Measurements from ENCODE around the gene AQP3. TPM values are rescaled to one million over a fixed set of nuclear protein-coding genes. Genes with fewer than 3 reads are reported as not detected.

The AQP3 gene
- total and polyA plus RNA-seq, 12 donors = 1.9 to 37.2 (median 10.1) TPM

DNA sequence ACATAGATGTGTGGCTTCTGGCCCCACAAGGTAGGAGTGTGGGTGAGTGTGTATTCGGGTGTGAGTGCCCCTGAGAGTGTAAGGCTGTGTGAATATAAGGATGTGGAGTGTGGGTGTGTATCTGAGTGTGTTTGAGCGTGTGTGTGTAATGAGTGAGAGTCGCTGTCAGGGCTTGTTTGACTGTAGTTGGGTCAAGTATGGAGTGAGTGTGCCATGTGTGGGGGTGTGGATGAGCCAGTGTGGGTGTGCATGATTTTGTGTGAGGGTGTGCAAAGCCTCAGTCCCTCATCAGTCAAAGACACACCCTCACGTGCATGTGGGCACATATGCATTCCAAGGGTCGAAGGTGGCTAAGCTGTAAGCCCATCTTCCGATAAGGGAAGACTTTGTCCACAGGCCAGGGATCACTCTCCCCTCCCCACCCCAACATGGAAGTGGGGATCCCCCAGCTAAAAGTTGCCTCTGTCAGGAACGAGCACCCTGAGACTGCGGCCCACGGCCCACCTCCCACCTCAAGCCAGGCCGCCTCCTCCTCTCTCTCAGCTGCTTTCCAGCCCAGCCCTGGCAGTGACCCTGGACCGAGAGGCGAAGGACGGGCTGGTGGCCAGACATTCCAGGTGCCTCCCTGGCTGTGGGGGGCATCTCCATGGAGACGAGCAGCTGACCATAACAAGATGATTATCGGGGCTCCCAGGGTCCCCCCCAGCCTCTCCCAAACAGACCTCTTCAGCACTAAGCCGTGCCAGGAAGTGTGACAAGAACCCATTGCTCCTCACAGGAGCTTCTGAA, 12.9 kb downstream of the AQP3 start:
- 77 to 82% methylated on average over 16 of the region's 16 CpGs for WGBS, 2 donors
- Histone ChIP-seq H3K4me1 (peaks cover 1 to 44% (median 25%) of the 10 kb centered on the region in 9 donors), H3K36me3 (no peaks in the 10 kb centered on the region), H3K4me3 (no peak overlapping the region), H3K9me3 (no peaks in the 10 kb centered on the region), H3K27me3 (peaks cover 0 to 5% (median 0%) of the 10 kb centered on the region in 7 donors), H3K27ac (no peak overlapping the region)
- TF ChIP-seq, protein P1, sequence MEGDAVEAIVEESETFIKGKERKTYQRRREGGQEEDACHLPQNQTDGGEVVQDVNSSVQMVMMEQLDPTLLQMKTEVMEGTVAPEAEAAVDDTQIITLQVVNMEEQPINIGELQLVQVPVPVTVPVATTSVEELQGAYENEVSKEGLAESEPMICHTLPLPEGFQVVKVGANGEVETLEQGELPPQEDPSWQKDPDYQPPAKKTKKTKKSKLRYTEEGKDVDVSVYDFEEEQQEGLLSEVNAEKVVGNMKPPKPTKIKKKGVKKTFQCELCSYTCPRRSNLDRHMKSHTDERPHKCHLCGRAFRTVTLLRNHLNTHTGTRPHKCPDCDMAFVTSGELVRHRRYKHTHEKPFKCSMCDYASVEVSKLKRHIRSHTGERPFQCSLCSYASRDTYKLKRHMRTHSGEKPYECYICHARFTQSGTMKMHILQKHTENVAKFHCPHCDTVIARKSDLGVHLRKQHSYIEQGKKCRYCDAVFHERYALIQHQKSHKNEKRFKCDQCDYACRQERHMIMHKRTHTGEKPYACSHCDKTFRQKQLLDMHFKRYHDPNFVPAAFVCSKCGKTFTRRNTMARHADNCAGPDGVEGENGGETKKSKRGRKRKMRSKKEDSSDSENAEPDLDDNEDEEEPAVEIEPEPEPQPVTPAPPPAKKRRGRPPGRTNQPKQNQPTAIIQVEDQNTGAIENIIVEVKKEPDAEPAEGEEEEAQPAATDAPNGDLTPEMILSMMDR (IDR thresholded peaks at IDR 0.05) = no peak
- intact Hi-C loops (cut with DNase I) = no loop called here
- ATAC-seq (no peak), DNase-seq (no peak)

DNA sequence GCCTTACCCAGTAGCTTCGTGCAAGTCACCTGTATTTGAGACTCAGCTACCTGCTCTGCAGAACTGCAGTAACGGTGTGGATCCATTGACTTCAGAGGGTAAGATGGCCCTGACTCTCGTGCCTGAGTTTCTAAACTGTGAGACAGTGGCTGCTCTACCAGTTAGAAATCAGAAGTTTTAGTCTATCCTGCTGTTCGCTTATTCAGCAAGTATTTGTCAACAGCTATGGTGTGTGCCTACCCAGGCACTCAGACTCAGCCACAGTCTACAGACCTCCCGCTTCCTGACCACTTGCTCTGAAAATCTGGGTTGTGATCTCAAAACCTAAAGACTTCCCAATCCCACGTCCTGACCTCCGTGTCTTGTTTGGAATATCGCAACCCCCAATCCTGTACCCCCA, 13.5 kb downstream of the AQP3 start:
- TF ChIP-seq, protein P1 (IDR thresholded peaks at IDR 0.05) = no peak
- ATAC-seq (no peak), DNase-seq (no peak)
- no peak overlapping the region for H3K4me3 ChIP-seq
- no peaks in the 10 kb centered on the region for H3K9me3 ChIP-seq
- intact Hi-C loops (cut with DNase I) = no loop called here
- no peak overlapping the region for H3K27ac ChIP-seq
- 91 to 94% methylated on average over 8 of the region's 8 CpGs for WGBS, 2 donors
- H3K36me3 ChIP-seq = no peaks in the 10 kb centered on the region
- H3K27me3 ChIP-seq = peaks cover 0 to 5% (median 0%) of the 10 kb centered on the region in 7 donors
- H3K4me1 ChIP-seq = peaks cover 0 to 38% (median 22%) of the 10 kb centered on the region in 9 donors

DNA sequence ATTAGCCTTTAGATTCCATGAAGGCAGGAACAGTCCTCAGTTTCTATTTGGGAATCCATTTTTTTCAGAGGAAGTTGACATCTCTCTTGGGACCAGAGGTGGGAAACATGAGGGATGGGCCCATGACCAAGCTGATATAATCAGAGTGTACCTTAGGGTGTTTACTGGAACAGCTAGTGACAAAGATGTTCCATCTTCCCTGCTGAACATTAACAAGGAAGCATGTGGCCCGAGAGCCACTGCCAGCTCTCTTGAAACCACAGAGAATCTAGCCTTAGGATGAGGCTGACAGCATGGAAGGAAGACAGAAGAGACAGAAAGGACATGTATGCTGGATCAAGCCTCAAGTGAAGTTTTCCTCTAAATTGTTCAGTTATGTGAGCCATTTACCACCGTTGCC, 16.0 kb downstream of the AQP3 start:
- 86% methylated on average over 2 of the region's 2 CpGs for WGBS, 2 donors
- H3K36me3 ChIP-seq = no peaks in the 10 kb centered on the region
- H3K27ac ChIP-seq = no peak overlapping the region
- ATAC-seq (no peak), DNase-seq (no peak)
- H3K4me3 ChIP-seq = no peak overlapping the region
- TF ChIP-seq, protein P1 (IDR thresholded peaks at IDR 0.05) = no peak
- peaks cover 0 to 3% (median 0%) of the 10 kb centered on the region in 7 donors for H3K27me3 ChIP-seq
- H3K4me1 ChIP-seq = peaks cover 0 to 19% (median 7%) of the 10 kb centered on the region in 9 donors
- intact Hi-C loops (cut with DNase I) = no loop called here
- no peaks in the 10 kb centered on the region for H3K9me3 ChIP-seq

DNA sequence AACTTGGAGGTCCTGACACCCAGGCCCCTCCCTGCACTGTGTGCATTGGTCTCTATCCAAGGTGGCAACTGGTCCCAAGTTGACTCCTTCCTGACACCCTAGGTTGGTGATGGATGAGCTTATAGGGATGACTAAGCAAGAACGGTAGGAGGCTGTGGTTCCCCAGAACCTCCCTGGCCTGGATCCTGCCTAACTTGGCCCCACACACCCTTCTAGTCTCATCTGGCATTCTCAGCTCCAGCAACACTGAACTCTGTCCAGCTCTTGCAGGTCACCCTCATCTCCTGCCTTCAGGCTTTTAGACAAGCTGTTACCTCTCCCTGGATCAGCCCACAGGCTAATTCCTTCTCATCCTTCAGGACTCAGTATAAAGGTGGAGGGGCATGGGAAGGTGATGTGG, 16.5 kb downstream of the AQP3 start:
- intact Hi-C loops (cut with DNase I) = no loop called here
- peaks cover 0 to 14% (median 3%) of the 10 kb centered on the region in 9 donors for H3K4me1 ChIP-seq
- DNase-seq (no peak), ATAC-seq (peak in 1 of 8 donors; percentile 34)
- no peaks in the 10 kb centered on the region for H3K36me3 ChIP-seq
- TF ChIP-seq, protein P1 (IDR thresholded peaks at IDR 0.05) = no peak
- H3K27ac ChIP-seq = no peak overlapping the region
- H3K9me3 ChIP-seq = no peaks in the 10 kb centered on the region
- no peak overlapping the region for H3K4me3 ChIP-seq
- H3K27me3 ChIP-seq = no peaks in the 10 kb centered on the region
- WGBS, 2 donors = 23 to 24% methylated on average over 1 of the region's 1 CpG

Measured in heart right ventricle (tissue), 16 donors.